Breast epithelium (tissue), 4 donors: ENCODE measurements around the gene FBXW12. TPM values are rescaled to one million over a fixed set of nuclear protein-coding genes. Genes with fewer than 3 reads are reported as not detected.

Source experiments
- DNase-seq, 2 donors: peaks; one replicate each; pipeline ENCODE4 v3.0.0-alpha.2; 2019; ENCODE audit warnings: low spot score in 2 of 2
- H3K27ac ChIP-seq, 2 donors: fragments of 200-600 bp; sonication (generic) in 1 of 2; one replicate each; pipeline ENCODE4 v1.5.1; 2016 to 2019; ENCODE audit warnings: mild to moderate bottlenecking in 1 of 2
- H3K27me3 ChIP-seq, 2 donors: fragments of 200-600 bp; sonication (generic) in 1 of 2; one replicate each; pipeline versions ENCODE4 v1.5.1 to v1.6.0; 2017 to 2019; ENCODE audit warnings: control low read depth in 1 of 2, mild to moderate bottlenecking in 1 of 2
- H3K36me3 ChIP-seq: fragments of 200-600 bp; one replicate; pipeline ENCODE4 v1.5.1; 2019
- H3K4me1 ChIP-seq, 2 donors: fragments of 200-600 bp; sonication (generic); one replicate each; pipeline ENCODE4 v1.5.1; 2016 to 2019; ENCODE audit warnings: control low read depth in 1 of 2
- H3K4me3 ChIP-seq, 3 donors: fragments of 200-600 bp; sonication (generic); 1 replicate in 2 of 3; 2 replicates in 1 of 3; pipeline ENCODE4 v1.5.1; 2016 to 2019; ENCODE audit warnings: mild to moderate bottlenecking in 3 of 3, moderate library complexity in 2 of 3
- H3K9me3 ChIP-seq, 2 donors: fragments of 200-600 bp; sonication (generic) in 1 of 2; one replicate each; pipeline ENCODE4 v1.5.1; 2016 to 2019; ENCODE audit warnings: control low read depth in 1 of 2
- CTCF ChIP-seq, 3 donors: fragments of 450-650 bp; IDR thresholded peaks; one replicate each; pipeline ENCODE4 v1.5.1; 2016 to 2017; ENCODE audit warnings: antibody characterized with exemption in 3 of 3, mild to moderate bottlenecking in 3 of 3, moderate library complexity in 3 of 3
- POLR2A ChIP-seq: fragments of 450-650 bp; IDR thresholded peaks from one replicate; pipeline ENCODE4 v1.6.1; 2016; ENCODE audit warnings: antibody characterized with exemption, mild to moderate bottlenecking, moderate library complexity
- POLR2AphosphoS5 ChIP-seq, 3 donors: sonication (generic); formaldehyde crosslinking; IDR thresholded peaks; one replicate each; pipeline ENCODE4 v1.6.1; 2017; ENCODE audit warnings: antibody characterized with exemption in 3 of 3
- intact Hi-C: fragments of 100-400 bp; cut with DNase I; formaldehyde crosslinking; loops from one replicate; pipeline ENCODE4 v1.15.1; 2023; ENCODE audit warnings: low total_unique reads
- total RNA-seq, 3 donors: library from RNA; depleted of rRNA; stranded (reverse); fragments of >200 nt; gene quantifications; one replicate each; pipeline ENCODE4 v1.1.0, GENCODE V29; 2016

Gene FBXW12
- total RNA-seq, 3 donors from 2014 or later = 0.32 to 0.66 TPM; not detected in 1

- Histone ChIP-seq H3K36me3 (no peaks in the 10 kb centered on the region), H3K27ac (no peak overlapping the region), H3K27me3 (no peaks in the 10 kb centered on the region), H3K4me1 (no peaks in the 10 kb centered on the region), H3K4me3 (no peak overlapping the region), H3K9me3 (no peaks in the 10 kb centered on the region)
- no peak for TF ChIP-seq POLR2AphosphoS5 (IDR thresholded peaks at IDR 0.05)
- no peak for TF ChIP-seq CTCF (IDR thresholded peaks at IDR 0.05)
- no peak for TF ChIP-seq POLR2A
- no peak for DNase-seq
- intact Hi-C loops = no loop called here
These were observed 16.9 kb downstream of the FBXW12 start for GRCh38 chr3:48388966-48389365.

- no peak overlapping the region for H3K27ac ChIP-seq
- no peaks in the 10 kb centered on the region for H3K36me3 ChIP-seq
- intact Hi-C loops = no loop called here
- H3K9me3 ChIP-seq = no peaks in the 10 kb centered on the region
- H3K4me3 ChIP-seq = no peak overlapping the region
- H3K4me1 ChIP-seq = no peaks in the 10 kb centered on the region
- no peaks in the 10 kb centered on the region for H3K27me3 ChIP-seq
- DNase-seq = no peak
- TF ChIP-seq CTCF (IDR thresholded peaks at IDR 0.05) = no peak
- TF ChIP-seq POLR2AphosphoS5 (IDR thresholded peaks at IDR 0.05) = no peak
- TF ChIP-seq POLR2A = no peak
These were observed 22.4 kb downstream of the FBXW12 start for GRCh38 chr3:48394391-48394790.

- no peak for DNase-seq
- TF ChIP-seq POLR2AphosphoS5 (IDR thresholded peaks at IDR 0.05) (no peak), CTCF (IDR thresholded peaks at IDR 0.05) (no peak), POLR2A (no peak)
- intact Hi-C loops = no loop called here
- H3K4me3 ChIP-seq = no peak overlapping the region
- H3K4me1 ChIP-seq = no peaks in the 10 kb centered on the region
- H3K9me3 ChIP-seq = no peaks in the 10 kb centered on the region
- H3K27ac ChIP-seq = no peak overlapping the region
- H3K36me3 ChIP-seq = no peaks in the 10 kb centered on the region
- no peaks in the 10 kb centered on the region for H3K27me3 ChIP-seq
These were observed 23.7 kb downstream of the FBXW12 start for GRCh38 chr3:48395714-48396113.

GRCh38 chr3:48397767-48398681 lies 26.0 kb downstream of the FBXW12 start:
- peaks cover 4 to 17% of the 10 kb centered on the region in 2 donors for H3K4me1 ChIP-seq
- no peaks in the 10 kb centered on the region for H3K36me3 ChIP-seq
- no peaks in the 10 kb centered on the region for H3K27me3 ChIP-seq
- no peak overlapping the region for H3K4me3 ChIP-seq
- DNase-seq = no peak
- TF ChIP-seq POLR2AphosphoS5 (IDR thresholded peaks at IDR 0.05) (no peak), CTCF (IDR thresholded peaks at IDR 0.05) (no peak), POLR2A (no peak)
- no peaks in the 10 kb centered on the region for H3K9me3 ChIP-seq
- H3K27ac ChIP-seq = no peak overlapping the region
- intact Hi-C loops = no loop called here

- no peak for TF ChIP-seq CTCF (IDR thresholded peaks at IDR 0.05)
- no peak for TF ChIP-seq POLR2A
- TF ChIP-seq POLR2AphosphoS5 (IDR thresholded peaks at IDR 0.05) = no peak
- no peaks in the 10 kb centered on the region for H3K36me3 ChIP-seq
- peak overlapping the region; percentile 57 to 93 for H3K27ac ChIP-seq
- H3K9me3 ChIP-seq = no peaks in the 10 kb centered on the region
- no peaks in the 10 kb centered on the region for H3K27me3 ChIP-seq
- peaks cover 4 to 17% of the 10 kb centered on the region in 2 donors for H3K4me1 ChIP-seq
- DNase-seq = no peak
- intact Hi-C loops = no loop called here
- no peak overlapping the region for H3K4me3 ChIP-seq
These were observed 26.8 kb downstream of the FBXW12 start for GRCh38 chr3:48398701-48399386.
